Suprapubic skin (tissue), 4 donors: ENCODE measurements around the gene MYL3.

Experiments used
- POLR2A ChIP-seq, 2 donors: fragments of 450-650 bp; IDR thresholded peaks; one replicate each; pipeline ENCODE4 v1.6.1; 2017; ENCODE audit warnings: antibody characterized with exemption in 2 of 2, mild to moderate bottlenecking in 2 of 2, moderate library complexity in 2 of 2
- POLR2AphosphoS5 ChIP-seq, 3 donors: sonication (generic); formaldehyde crosslinking; IDR thresholded peaks; one replicate each; pipeline ENCODE4 v1.6.1; 2017; ENCODE audit warnings: antibody characterized with exemption in 3 of 3
- TF ChIP-seq, protein P1 (sequence below), 2 donors: fragments of 200-600 bp in 1 of 2; fragments of 450-650 bp in 1 of 2; sonication (generic) in 1 of 2; IDR thresholded peaks; one replicate each; pipeline ENCODE4 v1.5.1; 2016 to 2019; ENCODE audit warnings: antibody characterized with exemption in 2 of 2, mild to moderate bottlenecking in 1 of 2, moderate library complexity in 1 of 2

DNA sequence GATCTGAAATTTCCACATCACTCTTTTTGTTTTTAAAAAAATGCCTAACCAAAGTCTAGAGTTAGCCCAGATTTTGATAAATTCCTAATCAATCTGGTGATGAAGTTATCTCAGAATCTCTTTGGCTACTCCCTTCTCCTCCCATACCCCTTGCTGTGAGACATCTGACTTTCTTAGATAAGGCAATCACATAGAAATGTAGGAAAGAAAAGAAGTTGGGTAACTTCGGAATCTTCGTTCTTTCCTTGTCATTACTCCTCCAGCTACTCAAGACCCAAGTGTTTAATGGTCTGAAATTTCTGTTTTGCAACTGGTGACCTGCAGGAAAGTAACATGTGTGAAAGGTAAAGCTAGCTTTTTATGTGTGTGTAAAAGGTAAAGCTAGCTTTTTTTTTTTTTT is 37.8 kb downstream of the MYL3 start:
- TF ChIP-seq, protein P1, sequence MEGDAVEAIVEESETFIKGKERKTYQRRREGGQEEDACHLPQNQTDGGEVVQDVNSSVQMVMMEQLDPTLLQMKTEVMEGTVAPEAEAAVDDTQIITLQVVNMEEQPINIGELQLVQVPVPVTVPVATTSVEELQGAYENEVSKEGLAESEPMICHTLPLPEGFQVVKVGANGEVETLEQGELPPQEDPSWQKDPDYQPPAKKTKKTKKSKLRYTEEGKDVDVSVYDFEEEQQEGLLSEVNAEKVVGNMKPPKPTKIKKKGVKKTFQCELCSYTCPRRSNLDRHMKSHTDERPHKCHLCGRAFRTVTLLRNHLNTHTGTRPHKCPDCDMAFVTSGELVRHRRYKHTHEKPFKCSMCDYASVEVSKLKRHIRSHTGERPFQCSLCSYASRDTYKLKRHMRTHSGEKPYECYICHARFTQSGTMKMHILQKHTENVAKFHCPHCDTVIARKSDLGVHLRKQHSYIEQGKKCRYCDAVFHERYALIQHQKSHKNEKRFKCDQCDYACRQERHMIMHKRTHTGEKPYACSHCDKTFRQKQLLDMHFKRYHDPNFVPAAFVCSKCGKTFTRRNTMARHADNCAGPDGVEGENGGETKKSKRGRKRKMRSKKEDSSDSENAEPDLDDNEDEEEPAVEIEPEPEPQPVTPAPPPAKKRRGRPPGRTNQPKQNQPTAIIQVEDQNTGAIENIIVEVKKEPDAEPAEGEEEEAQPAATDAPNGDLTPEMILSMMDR (IDR thresholded peaks at IDR 0.05): no peak
- TF ChIP-seq POLR2A (IDR thresholded peaks at IDR 0.05): no peak
- TF ChIP-seq POLR2AphosphoS5 (IDR thresholded peaks at IDR 0.05): no peak
